Measurements from ENCODE around the gene SIPA1. TPM values are rescaled to one million over a fixed set of nuclear protein-coding genes. Genes with fewer than 3 reads are reported as not detected.

The SIPA1 gene
- total RNA-seq, 1 experiment from 2014 or later, result 22.5 TPM

DNA sequence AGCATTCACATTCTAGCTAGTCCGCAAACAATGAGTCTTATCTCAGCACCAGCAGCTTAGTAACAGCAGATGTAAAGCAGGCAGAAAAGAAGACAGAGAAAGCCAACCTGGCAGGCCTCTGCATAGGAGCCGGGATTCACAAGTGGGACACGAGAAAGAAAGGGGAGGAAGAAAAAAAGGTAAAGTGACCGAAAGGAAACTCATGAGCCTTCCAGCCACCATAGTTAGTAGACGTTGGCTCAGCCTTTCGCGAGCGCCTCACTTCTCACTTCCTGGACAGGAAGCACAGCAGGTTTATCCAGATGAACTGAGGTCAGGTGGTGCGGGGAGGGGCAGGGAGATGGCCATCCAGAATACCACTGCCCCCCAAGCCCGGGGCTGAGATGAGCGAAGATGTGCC lies 54.5 kb downstream of the SIPA1 start:
- no peak for DNase-seq (ENCODE audit: low spot score)
- in situ Hi-C loops (cut with HindIII; ENCODE audit: low sequenced_read_pairs), result no loop called here

DNA sequence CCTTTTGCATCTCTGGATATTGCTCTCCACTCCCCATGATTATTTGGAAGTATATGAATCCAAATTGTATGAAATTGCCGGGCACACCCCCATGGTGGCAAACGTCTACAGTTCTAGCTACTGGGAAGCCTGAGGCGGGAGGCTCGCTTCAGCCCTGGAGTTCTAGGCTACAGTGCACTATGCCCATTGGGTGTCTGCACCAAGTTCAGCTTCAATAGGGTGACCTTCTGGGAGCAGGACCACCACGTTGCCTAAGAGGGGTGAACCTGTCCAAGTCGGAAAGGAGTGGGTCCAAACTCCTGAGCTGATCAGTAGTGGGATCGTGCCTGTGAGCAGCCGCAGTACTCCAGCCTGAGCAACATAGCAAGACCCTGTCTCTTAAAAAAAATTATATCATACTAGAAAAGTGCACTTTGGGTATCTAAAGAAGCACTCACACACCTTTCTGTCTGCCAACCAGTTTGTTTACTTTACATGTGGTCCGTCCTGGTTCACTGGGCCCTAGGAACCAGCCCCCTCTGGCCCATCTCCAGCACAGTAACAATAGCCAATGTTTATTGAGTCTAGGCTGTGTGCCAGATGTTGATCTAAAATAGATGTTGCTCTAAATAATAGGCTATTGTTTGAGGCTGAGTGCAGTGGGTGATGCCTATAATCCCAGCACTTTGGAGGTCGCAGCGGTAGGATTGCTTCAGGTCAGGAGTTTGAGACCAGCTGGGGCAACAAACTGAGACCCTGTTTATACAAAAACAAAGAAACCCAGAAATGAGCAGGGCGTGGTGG lies 57.7 kb downstream of the SIPA1 start:
- no peak for DNase-seq (ENCODE audit: low spot score)
- in situ Hi-C loops (cut with HindIII; ENCODE audit: low sequenced_read_pairs), result no loop called here

DNA sequence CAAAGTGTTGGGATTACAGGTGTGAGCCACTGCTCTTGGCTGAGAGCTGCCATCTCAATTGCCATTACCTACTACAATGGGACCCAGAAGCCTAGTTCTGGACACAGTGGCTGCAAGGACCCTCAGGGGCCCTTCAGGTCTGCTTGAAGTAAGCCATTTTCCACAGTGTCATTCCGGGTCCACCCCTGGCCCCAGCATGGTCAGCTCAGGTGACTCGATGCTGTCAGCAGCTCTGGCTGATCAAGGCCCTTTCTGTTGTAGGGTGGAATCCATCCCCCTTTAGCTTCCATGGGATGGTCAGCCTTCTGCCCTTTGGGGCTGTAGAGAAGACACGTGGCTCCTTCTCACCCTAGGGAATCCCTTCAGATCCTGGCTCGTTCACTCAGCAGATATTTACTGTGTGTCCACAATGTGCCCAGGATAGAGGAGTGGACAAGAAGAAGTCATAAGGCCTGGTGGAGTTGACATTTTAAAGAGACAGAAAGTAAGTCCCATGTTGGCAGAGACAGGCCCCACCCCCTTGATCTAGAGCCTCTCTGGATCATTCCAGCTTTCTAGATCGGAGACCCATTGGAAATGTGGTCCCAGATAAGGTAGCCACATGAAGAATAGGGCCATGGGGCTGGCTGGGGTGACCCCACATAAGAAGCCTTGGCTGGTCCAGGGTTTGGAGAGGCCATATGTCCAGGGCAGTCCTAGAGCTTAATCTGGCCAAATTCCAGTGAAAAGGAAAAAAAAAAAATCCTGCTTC lies 59.1 kb downstream of the SIPA1 start:
- in situ Hi-C loops (cut with HindIII; ENCODE audit: low sequenced_read_pairs), result no loop called here
- DNase-seq (ENCODE audit: low spot score), result no peak

DNA sequence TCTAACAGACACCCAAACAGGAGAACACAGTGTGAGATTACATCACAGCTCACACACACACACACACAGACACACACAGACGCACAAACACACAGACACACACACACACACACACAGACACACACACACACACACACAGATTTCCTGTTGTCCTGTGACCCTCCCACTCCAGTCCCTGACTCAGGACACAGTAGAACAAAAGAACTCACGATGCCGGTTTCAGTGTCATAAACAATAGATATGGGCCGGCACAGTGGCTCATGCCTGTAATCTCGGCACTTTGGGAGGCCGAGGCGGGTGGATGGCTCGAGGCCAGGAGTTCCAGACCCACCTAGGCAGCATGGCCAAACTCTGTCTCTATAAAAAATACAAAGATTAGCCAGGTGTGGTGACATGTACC lies 60.3 kb downstream of the SIPA1 start:
- in situ Hi-C loops (cut with HindIII; ENCODE audit: low sequenced_read_pairs), result no loop called here
- DNase-seq (ENCODE audit: low spot score), result no peak

DNA sequence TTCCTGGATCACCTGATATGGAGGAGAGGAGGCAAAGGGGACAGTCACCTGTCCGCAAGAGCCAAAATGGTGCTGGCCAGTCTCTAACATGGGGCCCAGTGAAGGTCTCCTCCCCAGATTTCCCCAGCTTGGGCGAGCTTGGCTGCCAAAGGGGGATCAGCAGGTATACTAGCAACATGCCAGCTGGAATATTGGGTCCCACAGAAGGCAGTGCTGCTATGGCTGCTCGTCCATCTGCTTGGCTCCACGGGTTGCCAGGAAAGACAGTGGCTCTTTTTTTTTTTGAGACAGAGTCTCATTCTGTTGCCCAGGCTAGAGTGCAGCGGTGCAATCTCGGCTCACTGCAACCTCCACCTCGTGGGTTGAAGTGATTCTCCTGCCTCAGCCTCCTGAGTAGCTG lies 61.4 kb downstream of the SIPA1 start:
- in situ Hi-C loops (cut with HindIII; ENCODE audit: low sequenced_read_pairs), result no loop called here
- peak; percentile 80 for DNase-seq (ENCODE audit: low spot score)

DNA sequence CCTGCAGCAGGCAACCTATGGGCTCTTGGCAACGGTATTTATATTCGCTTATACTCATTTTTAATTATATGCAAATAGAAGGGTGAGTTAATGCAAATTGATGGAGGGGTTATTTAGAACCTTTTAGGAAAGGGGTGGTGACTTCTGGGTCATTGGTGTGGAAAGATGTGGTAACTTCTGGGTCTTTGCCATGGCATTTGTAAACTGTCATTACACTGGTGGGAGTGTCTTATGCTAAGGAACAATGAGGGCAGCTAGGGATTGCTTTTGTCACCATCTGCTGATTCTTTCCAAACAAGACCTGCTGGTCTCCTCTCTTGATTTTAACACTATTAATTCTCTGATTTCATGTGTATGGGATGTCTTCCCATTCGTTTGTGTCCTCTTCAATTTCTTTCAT lies 62.5 kb downstream of the SIPA1 start:
- in situ Hi-C loops (cut with HindIII; ENCODE audit: low sequenced_read_pairs), result no loop called here
- peak; percentile 37 for DNase-seq (ENCODE audit: low spot score)

Other genes with a start within 250 kb of the SIPA1 start
- gene NEAT1, start 215.3 kb upstream of the SIPA1 start, total RNA-seq (2014; rRNA removed; shearing (Covaris generic)), result 4.4 and 12.4 TPM in 2 replicates
- 166 and 288 TPM in 2 replicates for gene MALAT1, start 139.1 kb upstream of the SIPA1 start, total RNA-seq (2014; rRNA removed; shearing (Covaris generic))
- gene SCYL1, start 113.0 kb upstream of the SIPA1 start, total RNA-seq (2014; rRNA removed; shearing (Covaris generic)), result 77.6 and 80.4 TPM in 2 replicates
- gene LTBP3, start 79.7 kb upstream of the SIPA1 start, total RNA-seq (2014; rRNA removed; shearing (Covaris generic)), result 32.5 and 53.2 TPM in 2 replicates
- 72.3 and 72.7 TPM in 2 replicates for gene ZNRD2, start 67.6 kb upstream of the SIPA1 start, total RNA-seq (2014; rRNA removed; shearing (Covaris generic))
- 28.1 and 58.6 TPM in 2 replicates for gene FAM89B, start 65.6 kb upstream of the SIPA1 start, total RNA-seq (2014; rRNA removed; shearing (Covaris generic))
- gene EHBP1L1, start 62.0 kb upstream of the SIPA1 start, total RNA-seq (2014; rRNA removed; shearing (Covaris generic)), result 8.7 and 16.5 TPM in 2 replicates
- 0.12 TPM in 1 of 2 replicates, not detected in the other for gene KCNK7, start 42.3 kb upstream of the SIPA1 start, total RNA-seq (2014; rRNA removed; shearing (Covaris generic))
- 32.6 and 34.3 TPM in 2 replicates for gene MAP3K11, start 23.9 kb upstream of the SIPA1 start, total RNA-seq (2014; rRNA removed; shearing (Covaris generic))
- 27.4 and 29.0 TPM in 2 replicates for gene PCNX3, start 22.3 kb upstream of the SIPA1 start, total RNA-seq (2014; rRNA removed; shearing (Covaris generic))
- 29.7 and 38.0 TPM in 2 replicates for gene RELA, start 24.8 kb downstream of the SIPA1 start, total RNA-seq (2014; rRNA removed; shearing (Covaris generic))
- 66.3 and 71.4 TPM in 2 replicates for gene KAT5, start 74.2 kb downstream of the SIPA1 start, total RNA-seq (2014; rRNA removed; shearing (Covaris generic))
- 86.2 and 132 TPM in 2 replicates for gene RNASEH2C, start 82.7 kb downstream of the SIPA1 start, total RNA-seq (2014; rRNA removed; shearing (Covaris generic))
- gene AP5B1, start 142.9 kb downstream of the SIPA1 start, total RNA-seq (2014; rRNA removed; shearing (Covaris generic)), result 15.7 and 20.6 TPM in 2 replicates
- not detected in 2 replicates for gene OVOL1, start 149.0 kb downstream of the SIPA1 start, total RNA-seq (2014; rRNA removed; shearing (Covaris generic))
- not detected in 2 replicates for gene SNX32, start 195.9 kb downstream of the SIPA1 start, total RNA-seq (2014; rRNA removed; shearing (Covaris generic))
- 1,273 and 1,592 TPM in 2 replicates for gene CFL1, start 220.1 kb downstream of the SIPA1 start, total RNA-seq (2014; rRNA removed; shearing (Covaris generic))
- 61.8 and 70.4 TPM in 2 replicates for gene MUS81, start 222.3 kb downstream of the SIPA1 start, total RNA-seq (2014; rRNA removed; shearing (Covaris generic))
- 35.8 and 38.2 TPM in 2 replicates for gene EFEMP2, start 234.7 kb downstream of the SIPA1 start, total RNA-seq (2014; rRNA removed; shearing (Covaris generic))
- gene CTSW, start 241.7 kb downstream of the SIPA1 start, total RNA-seq (2014; rRNA removed; shearing (Covaris generic)), result not detected in 2 replicates